Activated naive CD8-positive, alpha-beta T cell (primary cell): ENCODE results near the gene CLDN6.

Experiments
- H3K27ac Mint-ChIP-seq: one replicate; pipeline ENCODE4 v1.8.0; 2021; ENCODE audit warnings: mixed read lengths
- H3K27me3 Mint-ChIP-seq: one replicate; pipeline ENCODE4 v1.8.0; 2021; ENCODE audit warnings: mixed read lengths
- H3K36me3 Mint-ChIP-seq: one replicate; pipeline ENCODE4 v1.8.0; 2021; ENCODE audit warnings: mixed read lengths
- H3K4me1 Mint-ChIP-seq: one replicate; pipeline ENCODE4 v1.8.0; 2021; ENCODE audit warnings: low read depth, mixed read lengths
- H3K4me3 Mint-ChIP-seq: one replicate; pipeline ENCODE4 v1.8.0; 2021; ENCODE audit warnings: mild to moderate bottlenecking, mixed read lengths
- H3K9me3 Mint-ChIP-seq: one replicate; pipeline ENCODE4 v1.8.0; 2021; ENCODE audit warnings: low read depth, mixed read lengths

The CLDN6 gene

GRCh38 chr16:2971134-2971984, 46.6 kb downstream of the CLDN6 start:
- peaks cover 17% of the 10 kb centered on the region for H3K4me1 Mint-ChIP-seq
- H3K9me3 Mint-ChIP-seq = no peaks in the 10 kb centered on the region
- no peaks in the 10 kb centered on the region for H3K36me3 Mint-ChIP-seq
- H3K4me3 Mint-ChIP-seq = peak overlapping the region; percentile 65
- peaks cover 9% of the 10 kb centered on the region for H3K27me3 Mint-ChIP-seq
- H3K27ac Mint-ChIP-seq = no peak overlapping the region

GRCh38 chr16:2970563-2970962, 47.4 kb downstream of the CLDN6 start:
- Mint-ChIP-seq H3K36me3 (no peaks in the 10 kb centered on the region), H3K27ac (no peak overlapping the region), H3K4me3 (peak overlapping the region; percentile 65), H3K9me3 (no peaks in the 10 kb centered on the region), H3K4me1 (peaks cover 19% of the 10 kb centered on the region), H3K27me3 (peaks cover 9% of the 10 kb centered on the region)

GRCh38 chr16:2969545-2970521, 48.1 kb downstream of the CLDN6 start:
- Mint-ChIP-seq H3K4me1 (peaks cover 23% of the 10 kb centered on the region), H3K27me3 (peaks cover 9% of the 10 kb centered on the region), H3K9me3 (no peaks in the 10 kb centered on the region), H3K27ac (no peak overlapping the region), H3K4me3 (peak overlapping the region; percentile 65), H3K36me3 (no peaks in the 10 kb centered on the region)

GRCh38 chr16:2968738-2969544, 49.0 kb downstream of the CLDN6 start, which contains the start of gene PAQR4:
PAQR4 (plus strand) TSS chr16:2969348; CDS start chr16:2969675, 327 bp downstream.
- Mint-ChIP-seq H3K27me3 (peaks cover 9% of the 10 kb centered on the region), H3K9me3 (no peaks in the 10 kb centered on the region), H3K4me1 (peaks cover 25% of the 10 kb centered on the region), H3K27ac (no peak within 1 kb of the TSS), H3K4me3 (peak within 1 kb of the TSS; percentile 75), H3K36me3 (no peaks in the 10 kb centered on the region)

GRCh38 chr16:2968368-2968737, 49.6 kb downstream of the CLDN6 start:
- Mint-ChIP-seq H3K4me1 (peaks cover 27% of the 10 kb centered on the region), H3K27me3 (peaks cover 9% of the 10 kb centered on the region)

GRCh38 chr16:2967721-2968161, 50.2 kb downstream of the CLDN6 start:
- Mint-ChIP-seq H3K4me1 (peaks cover 29% of the 10 kb centered on the region), H3K36me3 (no peaks in the 10 kb centered on the region), H3K27me3 (peaks cover 9% of the 10 kb centered on the region), H3K9me3 (no peaks in the 10 kb centered on the region), H3K27ac (no peak overlapping the region), H3K4me3 (no peak overlapping the region)

More at GRCh38 chr16:2968368-2968737, 49.6 kb downstream of the CLDN6 start:
- no peak overlapping the region for H3K27ac Mint-ChIP-seq
- no peaks in the 10 kb centered on the region for H3K36me3 Mint-ChIP-seq
- no peaks in the 10 kb centered on the region for H3K9me3 Mint-ChIP-seq
- peak overlapping the region; percentile 75 for H3K4me3 Mint-ChIP-seq

GRCh38 chr16:2967211-2967631, 50.8 kb downstream of the CLDN6 start:
- Mint-ChIP-seq H3K27ac (no peak overlapping the region), H3K36me3 (no peaks in the 10 kb centered on the region), H3K9me3 (no peaks in the 10 kb centered on the region), H3K4me3 (no peak overlapping the region), H3K27me3 (peaks cover 9% of the 10 kb centered on the region), H3K4me1 (peaks cover 29% of the 10 kb centered on the region)

- Mint-ChIP-seq H3K36me3 (no peaks in the 10 kb centered on the region), H3K27me3 (peaks cover 6% of the 10 kb centered on the region), H3K27ac (no peak overlapping the region), H3K4me3 (no peak overlapping the region), H3K9me3 (no peaks in the 10 kb centered on the region), H3K4me1 (peaks cover 28% of the 10 kb centered on the region)
Measured at GRCh38 chr16:2966808-2967191, 51.2 kb downstream of the CLDN6 start.

GRCh38 chr16:2966043-2966807, 51.8 kb downstream of the CLDN6 start:
- Mint-ChIP-seq H3K27ac (no peak overlapping the region), H3K27me3 (peaks cover 6% of the 10 kb centered on the region), H3K4me3 (no peak overlapping the region), H3K9me3 (no peaks in the 10 kb centered on the region), H3K4me1 (peaks cover 30% of the 10 kb centered on the region), H3K36me3 (no peaks in the 10 kb centered on the region)
